Left renal cortex interstitium (tissue), 4 donors: ENCODE results near the gene TMEM250. TPM values are rescaled to one million over a fixed set of nuclear protein-coding genes. Genes with fewer than 3 reads are reported as not detected.

Experiments used
- polyA plus RNA-seq, 4 donors: library from polyadenylated mRNA; unstranded; fragments of 120-200 nt; gene quantifications; one replicate each; pipeline ENCODE4 v1.2.1, GENCODE V29; 2013; ENCODE audit not compliant: insufficient read length in 4 of 4

Gene TMEM250
- polyA plus RNA-seq, 4 donors, result 15.9 to 27.6 (median 20.1) TPM

Other genes with a start within 250 kb of the TMEM250 start
- gene CAMSAP1, start 211.3 kb downstream of the TMEM250 start, polyA plus RNA-seq, result 10 to 100 TPM; 21.9 to 28.1 (median 23.9) TPM
- 10 to 100 TPM; 28.4 to 38.1 (median 34.6) TPM for gene UBAC1, start 157.5 kb downstream of the TMEM250 start, polyA plus RNA-seq
- gene NACC2, start 23.6 kb downstream of the TMEM250 start, polyA plus RNA-seq, result 1 to 10 TPM; 6.9 to 9.9 (median 9.6) TPM
- not detected for gene LHX3, start 86.3 kb upstream of the TMEM250 start, polyA plus RNA-seq
- 10 to 100 TPM; 15.9 to 22.0 (median 17.0) TPM for gene QSOX2, start 126.9 kb upstream of the TMEM250 start, polyA plus RNA-seq
- gene CCDC187, start 185.2 kb upstream of the TMEM250 start, polyA plus RNA-seq, result 1 to 10 TPM; 2.2 to 4.9 (median 2.9) TPM
- 10 to 100 TPM; 22.7 to 48.8 (median 42.0) TPM for gene GPSM1, start 208.7 kb upstream of the TMEM250 start, polyA plus RNA-seq
- 10 to 100 TPM in 2 of 4 donors, 1 to 10 TPM in 2; 5.0 to 26.2 (median 9.1) TPM for gene DNLZ, start 244.9 kb upstream of the TMEM250 start, polyA plus RNA-seq